Vagina (tissue), 2 donors: ENCODE measurements around the gene MACROD2.

Experiments used
- POLR2A ChIP-seq, 2 donors: fragments of 450-650 bp; IDR thresholded peaks; one replicate each; pipeline ENCODE4 v1.6.1; 2017; ENCODE audit warnings: antibody characterized with exemption in 2 of 2, mild to moderate bottlenecking in 2 of 2, moderate library complexity in 2 of 2
- POLR2AphosphoS5 ChIP-seq, 2 donors: sonication (generic); formaldehyde crosslinking; IDR thresholded peaks; one replicate each; pipeline ENCODE4 v1.9.0; 2017; ENCODE audit warnings: antibody characterized with exemption in 2 of 2, mild to moderate bottlenecking in 2 of 2, low read depth in 1 of 2; ENCODE audit not compliant: insufficient read depth in 1 of 2

GRCh38 chr20:16005021-16005914 lies 2010.0 kb downstream of the MACROD2 start:
- TF ChIP-seq POLR2AphosphoS5 (IDR thresholded peaks at IDR 0.05; ENCODE audit: insufficient read depth in 1 of 2, low read depth in 1 of 2) = no peak
- TF ChIP-seq POLR2A (IDR thresholded peaks at IDR 0.05) = no peak
